K562 (cell line): ENCODE measurements around the gene BAK1. TPM values are rescaled to one million over a fixed set of nuclear protein-coding genes. Genes with fewer than 3 reads are reported as not detected.

Source experiments
- ATAC-seq: fragments of 200-7000 bp; cut with Tn5 transposase; 3 replicates; pipeline ENCODE4 v1.9.1; 2020; ENCODE audit warnings: moderate library complexity
- BruUV-seq: library from RNA; stranded (reverse); fragments of 400-500 nt; replicated peaks from 2 replicates; lab custom pipeline; 2021; lab: Mats Ljungman, UMichigan
- CTCF ChIA-PET: fragments of 300-600 bp; formaldehyde crosslinking; extraction: SDS; loops from one replicate; lab custom pipeline; 2021; ENCODE audit warnings: low intra/inter-chr PET ratio; lab: Yijun Ruan, JAX
- POLR2A ChIA-PET: fragments of 300-600, 350-650 bp; sonication (Branson Sonifier 250); formaldehyde crosslinking; extraction: SDS; loops from one replicate; lab custom pipeline; 2021; ENCODE audit warnings: antibody characterized with exemption, inconsistent platforms; lab: Yijun Ruan, JAX
- DNase-seq, 4 experiments: peaks; one replicate each; pipeline versions ENCODE4 v3.0.0 to v3.0.0-alpha.2; 2011 to 2018; ENCODE audit warnings: low spot score in 3 of 4, mixed read lengths in 3 of 4; ENCODE audit errors: extremely low read depth in 1 of 4
- FAIRE-seq: peaks from 2 replicates; lab custom pipeline; 2011; peaks lifted over from hg19 to GRCh38; lab: Jason Lieb, UNC
- H2AFZ ChIP-seq: 2 replicates; pipeline ENCODE4 v1.6.0; 2011; ENCODE audit warnings: low read depth, low read length, control low read depth, inconsistent platforms
- H3K27ac ChIP-seq: fragments of 200-600 bp; 3 replicates; pipeline ENCODE4 v1.8.0; 2011; ENCODE audit warnings: low read depth, mild to moderate bottlenecking, control low read depth, inconsistent platforms, low read length, moderate library complexity, mixed read lengths; ENCODE audit errors: extremely low read depth
- H3K27me3 ChIP-seq, 2 experiments: fragments of 300-600 bp in 1 of 2; 2 replicates in 1 of 2; 3 replicates in 1 of 2; pipeline versions ENCODE4 v1.6.0 to v1.8.0; 2011; ENCODE audit warnings: inconsistent platforms in 2 of 2, low read length in 2 of 2, mild to moderate bottlenecking in 1 of 2, mixed read lengths in 1 of 2, moderate library complexity in 1 of 2; ENCODE audit not compliant: control insufficient read depth in 2 of 2, insufficient read depth in 2 of 2
- H3K36me3 ChIP-seq: fragments of 300-600 bp; 3 replicates; pipeline ENCODE4 v1.8.0; 2011; ENCODE audit warnings: mild to moderate bottlenecking, low read length, inconsistent platforms; ENCODE audit not compliant: control insufficient read depth, insufficient read depth
- H3K4me1 ChIP-seq, 2 experiments: fragments of 200-600 bp in 1 of 2; replicated peaks in 1 of 2; 2 replicates in 1 of 2; 3 replicates in 1 of 2; pipeline versions ENCODE4 v1.5.1 to v1.8.0; 2011; ENCODE audit warnings: inconsistent platforms in 2 of 2, low read length in 2 of 2, mild to moderate bottlenecking in 1 of 2, mixed read lengths in 1 of 2, moderate library complexity in 1 of 2; ENCODE audit not compliant: control insufficient read depth in 2 of 2, insufficient read depth in 2 of 2
- H3K4me2 ChIP-seq: 2 replicates; pipeline ENCODE4 v1.6.1; 2011; ENCODE audit warnings: low read length, control low read depth, inconsistent platforms, mixed read lengths; ENCODE audit not compliant: insufficient read depth
- H3K4me3 ChIP-seq: fragments of 200-600 bp; sonication (generic), shearing (Covaris generic); 2 replicates; pipeline ENCODE4 v1.5.1; 2016; ENCODE audit warnings: control low read depth, inconsistent platforms
- H3K79me2 ChIP-seq: fragments of 200-600 bp; 3 replicates; pipeline ENCODE4 v1.8.0; 2011; ENCODE audit warnings: low read length, inconsistent platforms; ENCODE audit not compliant: control insufficient read depth, insufficient read depth
- H3K9ac ChIP-seq, 2 experiments: 2 replicates each; pipeline versions ENCODE4 v1.6.0 to v1.6.1; 2011; ENCODE audit warnings: low read depth in 2 of 2, low read length in 2 of 2, control low read depth in 1 of 2, inconsistent platforms in 1 of 2, mild to moderate bottlenecking in 1 of 2, mixed read lengths in 1 of 2; ENCODE audit not compliant: insufficient read depth in 1 of 2
- H3K9me1 ChIP-seq: one replicate; pipeline ENCODE4 v1.6.0; 2011; ENCODE audit warnings: inconsistent platforms, mild to moderate bottlenecking, low read length, moderate library complexity; ENCODE audit not compliant: control insufficient read depth, insufficient read depth
- H3K9me3 ChIP-seq: replicated peaks from 2 replicates; pipeline ENCODE4 v1.5.1; 2011; ENCODE audit warnings: low read depth, low read length, inconsistent platforms; ENCODE audit not compliant: control insufficient read depth, insufficient read depth
- H4K20me1 ChIP-seq: replicated peaks from 2 replicates; pipeline ENCODE4 v1.6.1; 2011; ENCODE audit warnings: low read length, inconsistent platforms, mixed read lengths; ENCODE audit not compliant: control insufficient read depth, insufficient read depth
- CBFA2T2 ChIP-seq: fragments of 450-650 bp; conservative IDR thresholded peaks from 2 replicates; pipeline ENCODE4 v1.6.1; 2017; ENCODE audit warnings: mild to moderate bottlenecking
- CBFA2T3 ChIP-seq: fragments of 450-650 bp; IDR thresholded peaks from 2 replicates; pipeline ENCODE4 v1.6.1; 2017
- FOSL1 ChIP-seq: fragments of 200-800 bp; sonication (Bioruptor generic); conservative IDR thresholded peaks from 2 replicates; pipeline ENCODE4 v1.6.1; 2016; ENCODE audit warnings: missing genetic modification characterization, missing compliant biosample characterization
- FOXP1 ChIP-seq: sonication (generic); formaldehyde crosslinking; IDR thresholded peaks from 2 replicates; pipeline ENCODE4 v1.8.0; 2022; ENCODE audit warnings: mild to moderate bottlenecking, missing genetic modification reagents
- NBN ChIP-seq: fragments of 450-650 bp; IDR thresholded peaks from 2 replicates; pipeline ENCODE4 v1.6.1; 2016; ENCODE audit warnings: low read depth, mild to moderate bottlenecking
- SNRNP70 ChIP-seq: fragments of 200-400 bp; formaldehyde crosslinking; optimal IDR thresholded peaks from 2 replicates; pipeline ENCODE3; 2017; ENCODE audit warnings: low read depth, low read length
- ZKSCAN8 ChIP-seq: fragments of 200-800 bp; sonication (Bioruptor generic); IDR thresholded peaks from 2 replicates; pipeline ENCODE4 v1.6.1; 2016; ENCODE audit warnings: missing genetic modification characterization, missing compliant biosample characterization
- ZNF263 ChIP-seq: sonication (generic); formaldehyde crosslinking; IDR thresholded peaks from 2 replicates; pipeline ENCODE4 v1.8.0; 2022; ENCODE audit warnings: mild to moderate bottlenecking, missing genetic modification reagents, borderline replicate concordance
- ZNF778 ChIP-seq: fragments of 450-650 bp; formaldehyde crosslinking; IDR thresholded peaks from 2 replicates; pipeline ENCODE4 v1.4.0; 2020; ENCODE audit warnings: mild to moderate bottlenecking, moderate library complexity
- WGBS: fragments of 100-300 bp; shearing (Covaris generic); methylation state at CpG from one replicate; pipeline ENCODE4 v1.1.6; 2016; ENCODE audit warnings: low coverage, mixed read lengths; ENCODE audit not compliant: insufficient coverage; ENCODE audit errors: missing lambda C conversion rate; 5-methylcytosine and 5-hydroxymethylcytosine counted together
- in situ Hi-C: fragments of 300-500 bp; cut with MboI; formaldehyde crosslinking; loops from 4 replicates; pipeline ENCODE4 v1.15.0; 2018; ENCODE audit warnings: inconsistent platforms, mixed read lengths
- intact Hi-C: fragments of 100-400 bp; cut with micrococcal nuclease; formaldehyde crosslinking; loops from 2 replicates; pipeline ENCODE4 v1.14.2; 2022
- polyA plus RNA-seq, 8 experiments: library from polyadenylated mRNA; depleted of rRNA in 4 of 8; stranded (reverse) in 5 of 8; unstranded in 3 of 8; fragments of >200 nt; fragmentation: Nextera tagmentation in 2 of 8; fragmentation: Illumina TruSeq in 1 of 8; extraction: Ambion mirVana in 2 of 8; extraction: Trizol in 1 of 8; gene quantifications; 2 replicates each; pipeline versions ENCODE4 v1.2.1 to v1.2.3, GENCODE V29; 2011 to 2014; ENCODE audit warnings: inconsistent platforms in 1 of 8, missing spikeins in 1 of 8
- total RNA-seq, 7 experiments: library from RNA; depleted of rRNA in 6 of 7; stranded (reverse); fragments of >200 nt in 6 of 7; fragmentation: Illumina TruSeq in 2 of 7; extraction: Trizol in 2 of 7; gene quantifications; 2 replicates each; pipeline versions ENCODE4 v1.2.1 to v1.2.3, GENCODE V29; 2011 to 2021; ENCODE audit warnings: low replicate concordance in 1 of 7

Gene BAK1
- total and polyA plus RNA-seq, 9 of the 15 experiments (the other 6 are each of a cell fraction or from before 2014, with no cell fraction given): 5.4 to 30.7 (median 18.9) TPM

DNA sequence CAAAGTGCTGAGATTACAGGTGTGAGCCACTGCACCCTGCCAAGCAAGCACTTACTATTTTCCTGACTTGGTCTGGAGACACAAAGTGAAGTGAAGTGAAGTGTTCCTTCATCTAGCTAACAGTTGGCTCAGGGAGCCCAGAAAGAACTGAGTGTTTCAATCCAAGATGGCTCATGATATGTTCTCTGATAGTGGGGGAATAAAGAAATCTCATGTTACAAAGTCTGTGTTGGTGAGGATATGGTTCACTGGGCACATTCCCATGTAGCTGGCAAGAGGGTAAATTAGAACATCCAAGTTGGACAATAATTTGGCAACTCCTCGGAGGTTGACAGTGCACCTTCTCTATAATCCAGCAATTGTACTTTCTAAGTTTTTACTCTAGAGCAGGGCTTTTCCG is 36.0 kb upstream of the BAK1 start:
- ChIA-PET CTCF (no interaction called here), POLR2A (interaction anchor here (0.6 kb wide), 1 partner anchor 146 kb away, joined by 3 read pairs; no protein-coding TSS in a partner anchor)
- no peak overlapping the region for H3K9ac ChIP-seq
- H3K9me1 ChIP-seq: no peaks in the 10 kb centered on the region
- no peak overlapping the region for H3K4me3 ChIP-seq
- H3K4me2 ChIP-seq: no peak overlapping the region
- BruUV-seq: no TSS peak
- TF ChIP-seq FOSL1 (no peak), ZNF778 (no peak)
- ATAC-seq (no peak), DNase-seq (no peak), FAIRE-seq (no peak)
- H3K27me3 ChIP-seq: peaks cover 0 to 12% of the 10 kb centered on the region in 2 experiments; a peak in 2 of 5 replicates
- no peak overlapping the region for H2AFZ ChIP-seq
- H3K4me1 ChIP-seq: peaks cover 9 to 17% of the 10 kb centered on the region in 2 experiments
- H3K36me3 ChIP-seq: no peaks in the 10 kb centered on the region
- no peak overlapping the region for H3K27ac ChIP-seq
- H3K79me2 ChIP-seq: no peaks in the 10 kb centered on the region
- 25% methylated on average over 2 of the region's 2 CpGs for WGBS
- no peaks in the 10 kb centered on the region for H3K9me3 ChIP-seq
- intact Hi-C loops (no loop called here), in situ Hi-C loops (no loop called here)
- no peaks in the 10 kb centered on the region for H4K20me1 ChIP-seq

DNA sequence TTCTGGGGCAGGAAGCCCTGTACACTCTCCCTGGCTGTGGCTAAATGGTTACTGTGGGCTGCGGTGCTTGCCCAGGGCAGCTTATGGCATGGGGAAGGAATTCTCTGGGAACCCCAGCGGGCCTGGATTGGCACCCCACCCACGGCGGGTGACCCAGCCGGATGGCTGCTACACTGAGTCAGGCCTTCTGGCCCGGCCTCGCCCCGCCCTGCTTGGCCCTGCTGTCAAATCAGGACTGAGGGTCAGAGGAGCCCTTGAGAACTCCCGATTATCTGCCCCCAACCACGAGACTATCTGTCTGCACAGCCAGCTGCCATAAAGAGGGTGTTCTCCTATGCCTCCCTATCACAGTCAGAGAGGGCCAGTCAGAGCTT is 33.7 kb upstream of the BAK1 start:
- ChIA-PET CTCF (no interaction called here), POLR2A (interaction anchor here (1.1 to 1.6 kb wide), 4 partner anchors 9 to 16 kb away, joined by 3 to 5 read pairs (median 4); no protein-coding TSS in a partner anchor)
- Histone ChIP-seq H3K36me3 (no peaks in the 10 kb centered on the region), H3K4me2 (no peak overlapping the region), H2AFZ (no peak overlapping the region), H4K20me1 (no peaks in the 10 kb centered on the region), H3K9ac (peak overlapping the region in 1 of 2 experiments; percentile 2; a peak in 1 of 4 replicates), H3K4me3 (no peak overlapping the region), H3K27ac (no peak overlapping the region), H3K79me2 (no peaks in the 10 kb centered on the region), H3K9me3 (no peaks in the 10 kb centered on the region), H3K27me3 (peaks cover 0 to 12% of the 10 kb centered on the region in 2 experiments; a peak in 2 of 5 replicates), H3K4me1 (peaks cover 14 to 23% of the 10 kb centered on the region in 2 experiments; a peak in 4 of 5 replicates), H3K9me1 (no peaks in the 10 kb centered on the region)
- ATAC-seq (peak; percentile 20; the same call in 2 of the 3 replicates), DNase-seq (no peak), FAIRE-seq (no peak)
- BruUV-seq: no TSS peak
- WGBS: 5% methylated on average over 9 of the region's 10 CpGs
- in situ Hi-C loops: no loop called here
- intact Hi-C loops: no loop called here
- TF ChIP-seq NBN (no peak), ZNF263 (CRISPR knock-in tag) (no peak), CBFA2T3 (peak; percentile 29), ZKSCAN8 (CRISPR knock-in tag) (no peak), FOXP1 (CRISPR knock-in tag) (no peak), SNRNP70 (no peak), CBFA2T2 (0 out of 2 replicates have a peak, but pooled peaks have one; percentile 12)
